Neuronal stem cell (in vitro differentiated cells): ENCODE data around the gene IGDCC3.

ENCODE experiments used
- DNase-seq: peaks from one replicate; pipeline ENCODE4 v3.0.0-alpha.2; 2013; ENCODE audit warnings: low spot score
- H2AFZ ChIP-seq: one replicate; pipeline ENCODE4 v1.6.1; 2013; ENCODE audit warnings: mild to moderate bottlenecking, low read length, inconsistent platforms
- H2AK5ac ChIP-seq: 2 replicates; pipeline ENCODE4 v1.6.1; 2013; ENCODE audit warnings: low read depth, mild to moderate bottlenecking, inconsistent platforms, low read length, moderate library complexity, mixed read lengths
- H2BK120ac ChIP-seq: 2 replicates; pipeline ENCODE4 v1.6.1; 2013; ENCODE audit warnings: low read depth, mild to moderate bottlenecking, inconsistent platforms, low read length, moderate library complexity, mixed read lengths
- H2BK12ac ChIP-seq: one replicate; pipeline ENCODE4 v1.6.1; 2013; ENCODE audit warnings: low read length, inconsistent platforms
- H2BK15ac ChIP-seq: 2 replicates; pipeline ENCODE4 v1.6.1; 2013; ENCODE audit warnings: mild to moderate bottlenecking, low read length, inconsistent platforms, mixed read lengths
- H2BK5ac ChIP-seq: one replicate; pipeline ENCODE4 v1.6.1; 2013; ENCODE audit warnings: inconsistent platforms, mild to moderate bottlenecking, low read length, moderate library complexity
- H3K14ac ChIP-seq: one replicate; pipeline ENCODE4 v1.6.1; 2013; ENCODE audit warnings: low read length, inconsistent platforms
- H3K18ac ChIP-seq: 2 replicates; pipeline ENCODE4 v1.6.1; 2013; ENCODE audit warnings: low read length, inconsistent platforms
- H3K23ac ChIP-seq: 2 replicates; pipeline ENCODE4 v1.6.1; 2013; ENCODE audit warnings: low read depth, mild to moderate bottlenecking, mixed read lengths, low read length, inconsistent platforms; ENCODE audit not compliant: poor library complexity
- H3K27ac ChIP-seq: replicated peaks from 3 replicates; pipeline ENCODE4 v1.5.1; 2013; ENCODE audit warnings: low read length, inconsistent platforms
- H3K27me3 ChIP-seq, 3 experiments: 2 replicates each; pipeline ENCODE4 v1.6.1; 2013; ENCODE audit warnings: low read length in 3 of 3, mild to moderate bottlenecking in 2 of 3, inconsistent platforms in 1 of 3, low read depth in 1 of 3, mixed read lengths in 1 of 3, moderate library complexity in 1 of 3; ENCODE audit not compliant: control insufficient read depth in 3 of 3, insufficient read depth in 3 of 3
- H3K36me3 ChIP-seq, 2 donors: replicated peaks in 1 of 2; 2 replicates each; pipeline ENCODE4 v1.6.1; 2013; ENCODE audit warnings: low read length in 2 of 2; ENCODE audit not compliant: control insufficient read depth in 2 of 2, insufficient read depth in 2 of 2
- H3K4ac ChIP-seq: 2 replicates; pipeline ENCODE4 v1.6.1; 2013; ENCODE audit warnings: inconsistent platforms, mild to moderate bottlenecking, low read length, moderate library complexity
- H3K4me1 ChIP-seq, 2 donors: 1 replicate in 1 of 2; 2 replicates in 1 of 2; pipeline ENCODE4 v1.6.1; 2013; ENCODE audit warnings: low read length in 2 of 2, low read depth in 1 of 2; ENCODE audit not compliant: control insufficient read depth in 2 of 2, insufficient read depth in 1 of 2
- H3K4me2 ChIP-seq: one replicate; pipeline ENCODE4 v1.6.1; 2013; ENCODE audit warnings: mild to moderate bottlenecking, low read length, inconsistent platforms; ENCODE audit not compliant: insufficient read depth, poor library complexity, severe bottlenecking
- H3K4me3 ChIP-seq, 2 donors: 2 replicates each; pipeline ENCODE4 v1.5.1; 2013; ENCODE audit warnings: low read length in 2 of 2, mild to moderate bottlenecking in 2 of 2, inconsistent platforms in 1 of 2, moderate library complexity in 1 of 2
- H3K79me1 ChIP-seq: one replicate; pipeline ENCODE4 v1.6.1; 2013; ENCODE audit warnings: low read depth, mild to moderate bottlenecking, inconsistent platforms, low read length, moderate library complexity
- H3K9ac ChIP-seq: one replicate; pipeline ENCODE4 v1.6.1; 2013; ENCODE audit warnings: mild to moderate bottlenecking, low read depth, low read length, inconsistent platforms; ENCODE audit not compliant: poor library complexity
- H3K9me3 ChIP-seq, 2 donors: replicated peaks in 1 of 2; 2 replicates each; pipeline versions ENCODE3 to v1.6.1; 2013; ENCODE audit warnings: low read length in 2 of 2, mild to moderate bottlenecking in 2 of 2, inconsistent platforms in 1 of 2, low read depth in 1 of 2, mixed read lengths in 1 of 2, moderate library complexity in 1 of 2; ENCODE audit not compliant: control insufficient read depth in 2 of 2, insufficient read depth in 1 of 2
- H4K8ac ChIP-seq: one replicate; pipeline ENCODE4 v1.6.1; 2013; ENCODE audit warnings: low read depth, mild to moderate bottlenecking, inconsistent platforms, low read length, moderate library complexity
- H4K91ac ChIP-seq: one replicate; pipeline ENCODE4 v1.6.1; 2013; ENCODE audit warnings: low read length, low read depth, mild to moderate bottlenecking, inconsistent platforms; ENCODE audit not compliant: poor library complexity
- WGBS, 2 donors: extraction: QIAGEN DNeasy Blood & Tissue Kit; methylation state at CpG; one replicate each; pipeline ENCODE4 v1.1.7; 2013; ENCODE audit warnings: missing lambda C conversion rate in 2 of 2, mixed read lengths in 1 of 2; ENCODE audit not compliant: insufficient read length in 2 of 2, insufficient replicate concordance in 1 of 2; ENCODE audit errors: extremely low coverage in 2 of 2; 5-methylcytosine and 5-hydroxymethylcytosine counted together

The IGDCC3 gene

DNA sequence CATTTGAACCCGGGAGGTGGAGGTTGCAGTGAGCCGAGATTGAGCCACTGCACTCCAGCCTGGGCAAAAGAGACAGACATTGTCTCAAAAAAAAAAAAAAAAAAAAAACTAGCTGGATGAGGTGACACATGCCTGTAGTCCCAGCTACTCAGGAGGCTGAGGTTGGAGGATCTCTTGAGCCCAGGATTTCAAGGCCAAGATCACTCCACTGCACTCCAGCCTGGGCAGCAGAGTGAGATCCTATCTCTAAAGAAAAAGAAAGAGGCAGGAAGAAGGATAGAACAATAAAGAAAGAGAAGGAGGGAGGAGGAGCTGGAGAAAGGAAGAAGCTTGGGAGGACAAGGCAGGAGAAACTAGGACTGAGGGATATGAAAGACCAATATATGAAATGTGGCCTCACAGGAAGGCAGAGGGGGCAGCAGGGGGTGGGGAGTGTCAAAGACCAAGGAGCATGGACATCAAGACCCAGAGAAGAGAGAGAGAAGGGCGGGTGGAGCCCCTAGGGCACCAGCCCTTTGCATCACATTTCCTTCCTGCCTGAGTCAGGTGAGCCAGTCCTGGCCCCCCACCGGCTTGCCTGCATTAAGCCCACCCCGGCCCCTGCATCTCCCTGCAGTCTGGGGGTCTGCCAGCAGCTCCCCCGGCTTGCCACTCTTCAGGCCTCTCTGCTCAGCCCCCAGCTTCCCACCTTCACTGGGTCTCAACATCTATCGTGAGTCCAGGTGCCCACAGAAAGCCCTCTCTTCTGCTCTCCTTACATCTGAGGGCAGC is 11.5 kb downstream of the IGDCC3 start:
- WGBS, 2 donors: no CpG with 5 or more reads among the region's 7 CpGs
- H3K4me1 ChIP-seq: peaks cover 43 to 55% of the 10 kb centered on the region in 2 donors

GRCh38 chr15:65365229-65365628 is 12.6 kb downstream of the IGDCC3 start:
- Histone ChIP-seq H3K4me3 (no peak overlapping the region), H3K14ac (no peak overlapping the region), H4K8ac (no peak overlapping the region), H3K79me1 (no peaks in the 10 kb centered on the region), H3K4me1 (peaks cover 43 to 55% of the 10 kb centered on the region in 2 donors), H3K36me3 (peaks cover 0 to 69% of the 10 kb centered on the region in 2 donors), H3K9ac (no peak overlapping the region), H2BK15ac (peak overlapping the region; percentile 31), H3K9me3 (no peaks in the 10 kb centered on the region), H3K4ac (no peak overlapping the region), H2BK12ac (no peak overlapping the region), H3K18ac (no peak overlapping the region), H2AFZ (no peak overlapping the region), H2BK120ac (no peak overlapping the region), H2AK5ac (peak overlapping the region; percentile 81), H2BK5ac (no peak overlapping the region), H3K4me2 (no peak overlapping the region), H4K91ac (no peak overlapping the region), H3K23ac (no peak overlapping the region), H3K27me3 (peaks cover 0 to 6% (median 0%) of the 10 kb centered on the region in 3 experiments), H3K27ac (no peak overlapping the region)
- no CpG with 5 or more reads among the region's 2 CpGs for WGBS, 2 donors
- no peak for DNase-seq

More for the DNA sequence above, 11.5 kb downstream of the IGDCC3 start:
- H3K18ac ChIP-seq: peak overlapping the region; percentile 89
- H3K79me1 ChIP-seq: no peaks in the 10 kb centered on the region
- no peak overlapping the region for H3K4ac ChIP-seq
- peak overlapping the region; percentile 47 for H2AK5ac ChIP-seq
- peak overlapping the region; percentile 75 for H2BK12ac ChIP-seq
- H3K4me2 ChIP-seq: no peak overlapping the region
- H3K23ac ChIP-seq: peak overlapping the region; percentile 10
- no peak overlapping the region for H3K4me3 ChIP-seq
- H3K9ac ChIP-seq: no peak overlapping the region
- no peak overlapping the region for H4K8ac ChIP-seq
- no peak overlapping the region for H4K91ac ChIP-seq
- peak overlapping the region; percentile 77 for H2BK15ac ChIP-seq
- peak overlapping the region; percentile 36 for H2BK120ac ChIP-seq
- DNase-seq: no peak
- no peaks in the 10 kb centered on the region for H3K9me3 ChIP-seq
- H2BK5ac ChIP-seq: no peak overlapping the region
- peak overlapping the region; percentile 12 for H3K14ac ChIP-seq
- H3K36me3 ChIP-seq: peaks cover 2 to 66% of the 10 kb centered on the region in 2 donors
- no peak overlapping the region for H2AFZ ChIP-seq
- no peak overlapping the region for H3K27ac ChIP-seq
- peaks cover 0 to 6% (median 0%) of the 10 kb centered on the region in 3 experiments for H3K27me3 ChIP-seq

DNA sequence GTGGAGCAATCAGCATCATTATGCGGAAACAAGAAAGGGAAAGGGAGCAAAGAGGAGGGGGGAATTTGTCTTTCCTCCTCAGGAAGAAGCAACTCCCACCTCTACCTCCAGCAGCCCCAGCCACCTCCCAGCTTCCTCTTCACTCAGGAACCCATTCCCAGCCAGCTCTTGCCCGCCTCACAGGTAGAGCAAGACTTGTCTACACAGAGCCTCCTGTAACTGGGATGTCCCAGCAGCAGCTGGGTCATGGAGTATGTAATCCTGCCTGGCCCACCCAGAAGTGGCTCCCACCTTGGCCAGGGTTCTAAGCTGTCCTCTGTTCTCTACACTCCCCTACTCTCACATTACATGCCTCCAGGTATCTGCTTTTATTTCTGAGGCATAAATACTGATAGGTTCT is 14.0 kb downstream of the IGDCC3 start:
- Histone ChIP-seq H3K18ac (no peak overlapping the region), H4K91ac (no peak overlapping the region), H3K9ac (no peak overlapping the region), H3K27ac (no peak overlapping the region), H3K4me1 (peaks cover 32 to 41% of the 10 kb centered on the region in 2 donors), H2AFZ (no peak overlapping the region), H3K23ac (no peak overlapping the region), H2AK5ac (no peak overlapping the region), H3K4ac (no peak overlapping the region), H3K4me3 (no peak overlapping the region), H3K9me3 (no peaks in the 10 kb centered on the region), H4K8ac (no peak overlapping the region), H2BK120ac (no peak overlapping the region), H3K79me1 (no peaks in the 10 kb centered on the region), H3K36me3 (peaks cover 0 to 73% of the 10 kb centered on the region in 2 donors), H3K27me3 (peaks cover 0 to 6% (median 0%) of the 10 kb centered on the region in 3 experiments), H3K4me2 (no peak overlapping the region), H2BK5ac (no peak overlapping the region), H2BK12ac (peak overlapping the region; percentile 59), H2BK15ac (no peak overlapping the region), H3K14ac (no peak overlapping the region)
- DNase-seq: no peak
- no CpG with 5 or more reads among the region's 2 CpGs for WGBS, 2 donors

DNA sequence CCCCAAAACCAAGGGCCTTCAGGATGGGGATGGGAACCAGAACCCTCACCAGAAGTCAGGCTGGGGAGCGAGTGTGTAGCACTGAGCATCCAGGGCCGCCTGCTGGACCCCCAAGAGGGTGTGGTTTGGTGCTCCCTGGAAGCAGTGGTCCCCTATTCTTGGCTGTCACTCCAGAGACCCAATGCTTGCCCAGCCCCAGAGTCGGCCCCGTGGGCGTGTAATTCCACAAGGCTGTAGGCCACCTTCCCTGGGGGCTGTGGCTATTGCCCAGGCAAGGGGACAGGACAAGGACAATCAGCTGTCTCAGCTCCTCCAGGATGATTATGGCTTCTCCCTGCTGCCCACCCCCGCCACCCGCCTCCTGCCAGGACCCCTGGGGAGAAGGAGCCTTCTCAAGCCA is 14.5 kb downstream of the IGDCC3 start:
- Histone ChIP-seq H3K27ac (no peak overlapping the region), H2AK5ac (peak overlapping the region; percentile 83), H4K91ac (no peak overlapping the region), H2BK15ac (no peak overlapping the region), H3K9ac (no peak overlapping the region), H3K9me3 (no peaks in the 10 kb centered on the region), H3K14ac (no peak overlapping the region), H3K4me2 (no peak overlapping the region), H3K27me3 (peaks cover 0 to 6% (median 0%) of the 10 kb centered on the region in 3 experiments), H3K23ac (no peak overlapping the region), H4K8ac (no peak overlapping the region), H3K36me3 (peaks cover 0 to 78% of the 10 kb centered on the region in 2 donors), H2BK120ac (no peak overlapping the region), H3K4me1 (peaks cover 29 to 37% of the 10 kb centered on the region in 2 donors), H3K79me1 (no peaks in the 10 kb centered on the region), H3K18ac (no peak overlapping the region), H3K4ac (no peak overlapping the region), H2AFZ (no peak overlapping the region), H3K4me3 (no peak overlapping the region), H2BK12ac (no peak overlapping the region), H2BK5ac (no peak overlapping the region)
- WGBS, 2 donors: no CpG with 5 or more reads among the region's 7 CpGs
- no peak for DNase-seq
